Dermis microvascular lymphatic vessel endothelial cell (primary cell): ENCODE measurements around the gene FSD1. TPM values are rescaled to one million over a fixed set of nuclear protein-coding genes. Genes with fewer than 3 reads are reported as not detected.
"Not testable (repeated sequence)": the region's sequence is repeated elsewhere in the genome, so short reads cannot be mapped to it uniquely, and the experiment has no call there.

ENCODE experiments used
- DNase-seq, 2 donors: peaks; one replicate each; pipeline versions ENCODE4 v3.0.0 to v3.0.0-alpha.2; 2010; ENCODE audit warnings: low read depth in 2 of 2
- total RNA-seq: library from RNA; depleted of rRNA; stranded (reverse); fragments of >200 nt; gene quantifications from 2 replicates; pipeline ENCODE4 v1.2.1, GENCODE V29; 2014

The FSD1 gene
- total RNA-seq, 1 donor from 2014 or later, result 7.4 TPM

GRCh38 chr19:4284176-4284958, 20.0 kb upstream of the FSD1 start:
- peak in 1 of 2 donors; percentile 17 for DNase-seq

DNA sequence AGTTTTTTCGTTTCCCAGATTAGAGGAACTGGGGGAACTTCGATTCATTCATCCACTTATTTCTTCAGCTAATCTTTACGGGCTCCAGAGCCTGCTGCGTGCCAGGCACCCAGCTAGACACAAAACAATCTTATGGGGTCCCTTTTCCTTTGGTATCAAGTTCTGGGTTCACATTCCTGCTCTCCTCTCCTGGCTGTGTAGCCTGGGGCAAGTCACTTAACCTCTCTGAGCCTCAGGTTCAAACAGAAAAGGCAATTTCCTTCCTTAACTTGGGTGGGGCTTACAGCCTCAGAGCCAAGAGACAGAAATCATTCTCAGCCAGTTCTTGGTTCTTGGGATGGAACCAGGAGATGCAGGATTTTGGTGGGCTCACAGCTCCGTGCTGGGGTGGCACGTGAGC, 19.4 kb upstream of the FSD1 start:
- no peak for DNase-seq

- DNase-seq, result not testable (repeated sequence)
These were observed 18.3 kb upstream of the FSD1 start for GRCh38 chr19:4286141-4286540.

GRCh38 chr19:4288091-4288777, 16.2 kb upstream of the FSD1 start:
- no peak for DNase-seq

DNA sequence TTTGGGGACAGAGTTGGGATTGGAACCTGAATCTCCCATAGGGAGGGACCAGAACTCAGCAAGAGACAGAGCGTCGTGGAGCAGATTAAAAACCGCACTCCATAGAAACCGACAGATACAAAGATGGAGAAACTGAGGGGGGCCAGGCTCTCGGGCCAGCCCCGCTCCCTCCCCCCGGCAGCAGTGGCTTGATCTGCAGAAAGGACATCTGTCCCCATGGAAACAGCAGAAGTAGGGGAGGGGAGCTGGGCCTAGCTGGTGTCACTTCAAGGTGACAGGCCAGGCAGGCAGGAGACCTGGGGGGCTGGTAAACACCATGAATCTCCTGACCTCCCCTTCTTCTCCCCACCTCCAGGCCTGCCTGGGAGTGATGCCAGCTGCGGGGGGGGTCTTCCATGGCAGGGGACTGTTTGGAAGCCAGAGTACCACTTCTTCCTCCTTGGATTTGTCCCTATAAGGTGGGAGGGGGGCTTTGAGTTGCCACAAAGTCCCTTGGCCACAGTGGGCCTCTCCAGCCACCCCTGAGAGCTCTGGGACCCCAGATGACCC, 13.1 kb upstream of the FSD1 start:
- no peak for DNase-seq

GRCh38 chr19:4292515-4292914, 11.9 kb upstream of the FSD1 start:
- DNase-seq, result no peak

DNA sequence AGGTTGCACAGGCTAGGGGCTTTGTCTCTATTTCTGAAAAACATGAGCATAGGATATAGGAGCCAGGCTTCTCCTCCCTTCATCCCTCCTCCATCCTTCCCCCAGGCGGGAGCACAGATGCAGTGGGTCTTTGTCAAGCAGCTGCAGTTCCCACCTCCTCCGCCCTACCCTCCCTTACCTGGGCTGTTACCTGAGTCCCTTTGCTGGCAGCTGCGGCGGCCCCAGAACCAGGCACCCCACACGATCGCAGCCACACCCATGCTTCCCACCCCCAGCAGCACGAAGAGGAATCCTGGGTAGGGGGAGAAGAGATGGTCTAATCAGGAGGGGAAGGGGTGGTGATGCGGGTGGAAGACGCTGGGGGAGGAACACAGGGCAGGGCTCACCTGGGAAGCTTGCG, 10.0 kb upstream of the FSD1 start:
- DNase-seq, result no peak

GRCh38 chr19:4295972-4296771, 8.2 kb upstream of the FSD1 start:
- DNase-seq, result no peak

DNA sequence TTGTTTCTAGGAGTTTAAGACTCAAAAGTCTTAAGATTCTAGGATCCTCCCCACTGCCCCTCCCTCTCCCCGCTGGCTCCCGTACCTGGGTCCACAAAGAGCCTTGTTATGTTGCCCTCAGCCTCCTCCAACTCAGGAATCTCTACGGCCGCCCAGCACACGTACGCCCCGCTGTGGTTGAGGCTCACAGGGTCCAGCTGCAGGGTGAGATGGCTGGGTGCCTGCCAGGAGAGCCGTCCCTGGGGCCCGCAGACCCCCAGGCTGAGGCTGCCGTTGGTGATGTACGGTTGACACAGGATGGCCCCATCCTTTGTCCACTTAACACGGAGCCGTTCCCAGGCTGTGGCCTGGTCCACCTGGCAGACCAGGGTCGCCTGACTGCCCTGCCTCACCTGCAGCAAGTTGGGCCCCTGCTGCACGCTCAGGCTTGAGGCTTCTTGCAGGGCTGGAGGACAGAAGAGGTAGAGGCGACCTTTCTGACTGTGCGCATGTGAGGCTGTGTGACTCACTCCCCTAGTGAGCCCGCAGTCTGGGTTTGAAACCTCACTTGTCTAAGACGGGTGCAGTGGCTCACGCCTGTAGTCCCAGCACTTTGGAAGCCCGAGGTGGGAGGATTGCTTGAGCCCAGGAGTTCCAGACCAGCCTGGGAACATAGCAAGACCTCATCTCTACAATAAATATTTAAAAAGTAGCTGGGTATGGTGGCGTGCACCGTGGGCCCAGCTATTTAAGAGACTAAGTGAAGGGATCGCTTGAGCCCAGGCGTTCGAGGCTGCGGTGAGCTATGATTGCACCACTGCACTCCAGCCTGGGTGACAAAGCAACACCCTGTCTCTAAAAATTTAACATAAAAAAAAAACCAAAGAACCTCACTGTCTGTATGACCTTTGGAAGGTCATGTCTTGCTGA, 6.2 kb upstream of the FSD1 start:
- no peak for DNase-seq

- DNase-seq, result no peak
These were observed 5.4 kb upstream of the FSD1 start for GRCh38 chr19:4298810-4299550.

- no peak for DNase-seq
These were observed 3.8 kb upstream of the FSD1 start for GRCh38 chr19:4300589-4300988.

GRCh38 chr19:4301590-4302242, 2.7 kb upstream of the FSD1 start:
- no peak for DNase-seq

- DNase-seq, result no peak
These were observed 2.2 kb upstream of the FSD1 start, which contains the start of gene TMIGD2 for GRCh38 chr19:4302243-4302640. TSS of gene TMIGD2 (minus strand) at chr19:4302389. CDS start at chr19:4302385, 4 bp downstream.

DNA sequence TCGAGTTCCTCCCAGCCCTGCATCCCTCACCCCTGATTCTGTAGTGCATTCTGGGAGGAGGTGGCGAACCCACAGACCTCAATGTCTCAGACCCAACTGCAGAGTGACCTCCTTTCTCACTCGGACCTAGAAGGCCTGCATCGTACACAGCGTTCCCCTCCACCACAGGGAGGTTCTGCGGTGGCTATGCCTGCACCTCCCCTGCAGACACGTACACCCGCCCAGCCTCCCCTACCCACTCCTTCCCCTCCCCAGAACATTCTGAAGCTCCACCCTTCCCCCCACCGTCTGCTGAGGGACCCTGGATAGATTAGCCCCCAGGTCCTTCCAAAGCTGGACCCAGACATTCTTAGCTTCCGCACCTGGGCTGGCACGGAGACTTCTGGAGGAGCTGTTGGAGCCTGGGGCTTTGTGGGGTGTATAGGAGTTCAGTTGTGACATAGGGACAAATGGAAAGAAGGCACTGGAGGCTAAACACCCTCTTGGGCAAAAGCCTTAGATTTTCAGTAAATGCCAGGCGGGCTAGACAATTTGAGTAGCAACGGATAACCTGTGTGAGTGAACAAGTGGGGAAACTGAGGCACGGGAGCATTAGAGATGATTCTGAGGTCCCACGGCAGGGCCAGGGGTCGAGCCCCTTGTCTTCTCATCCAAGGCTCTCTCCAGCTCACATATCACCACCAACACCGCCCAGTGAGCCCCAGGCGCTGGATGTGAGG, 420 bp upstream of the FSD1 start:
- DNase-seq, result no peak

DNA sequence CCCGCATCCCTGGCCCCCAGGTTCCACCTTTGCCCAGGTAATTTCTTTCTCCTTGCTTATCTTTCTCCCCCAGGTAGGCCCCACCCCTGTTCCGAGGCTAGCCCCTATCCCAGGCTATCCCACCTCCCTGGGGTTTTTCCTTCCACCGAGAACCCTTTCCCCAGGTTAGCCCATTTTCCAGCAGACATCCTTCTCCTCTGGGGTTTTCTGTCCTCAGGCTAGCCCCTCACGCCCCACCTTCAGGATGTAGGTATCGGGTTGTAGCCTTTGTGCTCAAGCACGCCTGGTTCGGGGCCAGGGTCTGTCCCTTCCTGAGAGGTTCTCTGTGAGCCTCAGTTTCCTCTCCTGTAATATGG, 837 bp downstream of the FSD1 start:
- no peak for DNase-seq

- no peak for DNase-seq
These were observed 1.3 kb downstream of the FSD1 start for GRCh38 chr19:4305659-4306058.

DNA sequence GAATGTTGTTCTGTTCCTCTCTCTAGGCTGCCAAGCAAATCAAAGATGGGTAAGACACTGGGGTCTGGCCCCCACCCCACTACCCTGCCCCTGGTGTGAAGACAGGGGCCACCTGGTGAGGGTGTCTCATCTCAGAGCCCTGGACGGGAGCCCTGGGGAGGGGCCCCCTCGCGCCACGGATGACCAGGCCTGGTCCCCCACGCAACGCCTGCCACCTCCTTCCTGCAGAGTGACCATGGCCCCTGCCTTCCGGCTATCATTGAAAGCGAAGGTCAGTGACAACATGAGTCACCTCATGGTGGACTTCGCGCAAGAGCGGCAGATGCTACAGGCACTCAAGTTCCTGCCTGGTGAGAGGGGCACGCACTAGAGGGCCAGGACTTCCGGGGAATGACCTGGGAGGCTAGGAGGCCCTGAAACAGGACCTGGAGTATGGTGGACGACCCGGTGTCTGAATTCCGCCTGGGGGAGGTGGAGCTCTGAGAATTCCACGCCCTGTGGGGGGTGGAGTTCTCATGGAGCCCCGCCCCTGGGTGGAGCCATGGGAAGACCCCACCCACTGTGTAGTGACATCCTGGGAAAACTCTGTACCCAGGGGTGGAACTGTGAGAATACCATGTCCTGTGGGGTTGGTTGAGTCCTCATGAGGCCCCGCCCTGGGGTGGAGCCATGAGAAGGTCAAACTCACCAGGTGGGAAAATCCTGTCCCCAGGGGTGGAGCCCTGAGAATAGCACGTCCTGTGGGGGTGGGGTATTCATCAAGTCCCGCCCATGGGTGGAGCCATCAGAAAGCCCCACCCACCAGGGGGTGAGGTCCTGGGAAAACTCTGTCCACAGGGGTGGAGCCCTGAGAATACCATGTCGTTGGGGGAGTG, 6.1 kb downstream of the FSD1 start:
- DNase-seq, result no peak
